ENCODE measurements around the gene CLPTM1. TPM values are rescaled to one million over a fixed set of nuclear protein-coding genes. Genes with fewer than 3 reads are reported as not detected.

Gene CLPTM1
- total RNA-seq, 4 donors from 2014 or later = 86.2 to 137 (median 97.5) TPM

DNA sequence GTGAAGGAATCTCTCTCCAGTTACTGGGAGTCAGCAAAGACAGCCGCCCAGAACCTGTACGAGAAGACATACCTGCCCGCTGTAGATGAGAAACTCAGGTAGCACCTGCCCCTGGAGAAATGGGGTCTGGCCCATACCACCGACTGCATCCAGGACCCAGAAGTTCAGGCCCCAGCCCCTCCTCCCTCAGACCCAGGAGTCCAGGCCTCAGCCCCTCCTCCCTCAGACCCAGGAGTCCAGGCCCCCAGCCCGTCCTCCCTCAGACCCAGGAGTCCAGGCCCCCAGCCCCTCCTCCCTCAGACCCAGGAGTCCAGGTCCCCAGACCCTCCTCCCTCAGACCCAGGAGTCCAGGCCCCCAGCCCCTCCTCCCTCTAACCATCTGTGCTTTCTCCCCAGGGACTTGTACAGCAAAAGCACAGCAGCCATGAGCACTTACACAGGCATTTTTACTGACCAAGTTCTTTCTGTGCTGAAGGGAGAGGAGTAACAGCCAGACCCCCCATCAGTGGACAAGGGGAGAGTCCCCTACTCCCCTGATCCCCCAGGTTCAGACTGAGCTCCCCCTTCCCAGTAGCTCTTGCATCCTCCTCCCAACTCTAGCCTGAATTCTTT, 6.3 kb upstream of the CLPTM1 start:
- WGBS = 100% methylated on average over 3 of the region's 5 CpGs
- Histone ChIP-seq H3K27ac (no peak overlapping the region), H3K4me1 (peaks cover 14% of the 10 kb centered on the region), H3K9me3 (no peaks in the 10 kb centered on the region), H3K36me3 (peaks cover 13% of the 10 kb centered on the region), H3K27me3 (no peaks in the 10 kb centered on the region), H3K4me3 (no peak overlapping the region)
- TF ChIP-seq POLR2AphosphoS5 (IDR thresholded peaks at IDR 0.05) (no peak), POLR2A (IDR thresholded peaks at IDR 0.05) (no peak)
- DNase-seq (ENCODE audit: low spot score in 2 of 2) = no peak

- WGBS = 80% methylated on average over 9 of the region's 9 CpGs
- H3K27me3 ChIP-seq = no peaks in the 10 kb centered on the region
- TF ChIP-seq EP300 (IDR thresholded peaks at IDR 0.05) = no peak
- TF ChIP-seq, protein P1, sequence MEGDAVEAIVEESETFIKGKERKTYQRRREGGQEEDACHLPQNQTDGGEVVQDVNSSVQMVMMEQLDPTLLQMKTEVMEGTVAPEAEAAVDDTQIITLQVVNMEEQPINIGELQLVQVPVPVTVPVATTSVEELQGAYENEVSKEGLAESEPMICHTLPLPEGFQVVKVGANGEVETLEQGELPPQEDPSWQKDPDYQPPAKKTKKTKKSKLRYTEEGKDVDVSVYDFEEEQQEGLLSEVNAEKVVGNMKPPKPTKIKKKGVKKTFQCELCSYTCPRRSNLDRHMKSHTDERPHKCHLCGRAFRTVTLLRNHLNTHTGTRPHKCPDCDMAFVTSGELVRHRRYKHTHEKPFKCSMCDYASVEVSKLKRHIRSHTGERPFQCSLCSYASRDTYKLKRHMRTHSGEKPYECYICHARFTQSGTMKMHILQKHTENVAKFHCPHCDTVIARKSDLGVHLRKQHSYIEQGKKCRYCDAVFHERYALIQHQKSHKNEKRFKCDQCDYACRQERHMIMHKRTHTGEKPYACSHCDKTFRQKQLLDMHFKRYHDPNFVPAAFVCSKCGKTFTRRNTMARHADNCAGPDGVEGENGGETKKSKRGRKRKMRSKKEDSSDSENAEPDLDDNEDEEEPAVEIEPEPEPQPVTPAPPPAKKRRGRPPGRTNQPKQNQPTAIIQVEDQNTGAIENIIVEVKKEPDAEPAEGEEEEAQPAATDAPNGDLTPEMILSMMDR (IDR thresholded peaks at IDR 0.05) = no peak
- no peak for TF ChIP-seq POLR2AphosphoS5 (IDR thresholded peaks at IDR 0.05)
- no peak for DNase-seq (ENCODE audit: low spot score in 2 of 2)
- H3K9me3 ChIP-seq = no peaks in the 10 kb centered on the region
- H3K4me1 ChIP-seq = peaks cover 21% of the 10 kb centered on the region
- H3K36me3 ChIP-seq = peaks cover 13% of the 10 kb centered on the region
- H3K27ac ChIP-seq = no peak overlapping the region
- H3K4me3 ChIP-seq = no peak overlapping the region
Observed at GRCh38 chr19:44949550-44949949, 5.6 kb upstream of the CLPTM1 start.

GRCh38 chr19:44951179-44952159, 3.7 kb upstream of the CLPTM1 start:
- no peaks in the 10 kb centered on the region for H3K9me3 ChIP-seq

GRCh38 chr19:44954278-44954648, 917 bp upstream of the CLPTM1 start:
- WGBS = 33% methylated on average over 13 of the region's 13 CpGs
- H3K4me3 ChIP-seq = peak overlapping the region; percentile 93

More at GRCh38 chr19:44951179-44952159, 3.7 kb upstream of the CLPTM1 start:
- peaks cover 30% of the 10 kb centered on the region for H3K4me1 ChIP-seq
- peaks cover 13% of the 10 kb centered on the region for H3K36me3 ChIP-seq
- 47% methylated on average over 13 of the region's 13 CpGs for WGBS
- peak in 1 of 2 donors; percentile 73 for DNase-seq (ENCODE audit: low spot score in 2 of 2)
- no peak overlapping the region for H3K4me3 ChIP-seq
- peak overlapping the region; percentile 38 for H3K27ac ChIP-seq
- TF ChIP-seq POLR2A (IDR thresholded peaks at IDR 0.05) = no peak
- TF ChIP-seq, protein P1 (IDR thresholded peaks at IDR 0.05) = peak; percentile 69 to 82
- H3K27me3 ChIP-seq = no peaks in the 10 kb centered on the region

DNA sequence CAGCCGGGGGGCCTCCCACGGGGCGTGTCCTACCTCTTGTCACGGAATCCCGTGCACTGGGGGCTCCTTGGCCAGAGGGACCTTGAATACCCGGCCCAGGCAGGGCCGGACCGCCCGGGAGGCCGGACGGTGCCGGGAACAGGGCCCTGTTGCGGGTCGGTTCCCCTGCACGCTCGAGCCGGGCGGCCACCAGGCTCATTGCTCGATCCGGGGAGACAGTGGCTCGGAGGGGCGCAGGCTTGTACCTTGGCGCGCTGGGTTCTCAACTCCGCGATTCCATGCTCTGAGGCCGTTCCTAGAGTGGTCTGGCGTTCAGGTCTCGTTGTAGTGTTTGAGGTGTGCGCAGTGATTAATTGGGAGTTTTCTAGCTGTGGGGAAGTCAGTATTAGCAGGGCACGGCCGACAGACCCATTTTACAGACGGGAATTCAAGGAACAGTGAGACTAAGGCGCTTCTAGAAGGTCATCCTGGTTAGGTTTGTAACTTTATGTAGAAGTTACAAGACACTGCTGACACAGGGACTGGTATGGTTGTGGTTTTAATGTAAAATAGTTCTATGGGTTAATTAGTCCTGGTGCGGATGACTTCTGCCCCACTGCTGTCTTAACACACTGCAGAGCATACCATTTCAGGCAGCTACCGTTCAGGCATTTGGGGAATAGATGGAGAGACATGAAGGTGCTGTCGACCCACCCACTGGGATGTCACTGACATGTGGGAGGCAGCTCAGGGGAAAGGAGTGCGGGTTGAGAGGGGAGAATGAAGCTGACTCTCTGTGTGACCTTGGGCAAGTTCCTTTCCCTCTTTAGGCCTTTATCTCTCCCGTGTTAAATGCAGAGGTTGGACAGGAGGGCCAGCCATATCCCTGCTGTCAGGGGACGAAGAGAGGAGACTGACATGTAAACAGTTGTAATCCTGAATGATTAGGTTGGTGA, 592 bp downstream of the CLPTM1 start:
- no peaks in the 10 kb centered on the region for H3K9me3 ChIP-seq
- peak overlapping the region; percentile 93 for H3K4me3 ChIP-seq
- peak overlapping the region; percentile 89 for H3K27ac ChIP-seq
- peaks cover 9% of the 10 kb centered on the region for H3K36me3 ChIP-seq
- no peaks in the 10 kb centered on the region for H3K27me3 ChIP-seq
- peak in 1 of 2 donors; percentile 80 for DNase-seq (ENCODE audit: low spot score in 2 of 2)
- TF ChIP-seq, protein P1 (IDR thresholded peaks at IDR 0.05) = no peak
- TF ChIP-seq POLR2AphosphoS5 (IDR thresholded peaks at IDR 0.05) (no peak), POLR2A (IDR thresholded peaks at IDR 0.05) (no peak), EP300 (IDR thresholded peaks at IDR 0.05) (no peak)
- WGBS = 13% methylated on average over 8 of the region's 40 CpGs
- peaks cover 54% of the 10 kb centered on the region for H3K4me1 ChIP-seq

More at GRCh38 chr19:44954278-44954648, 917 bp upstream of the CLPTM1 start:
- no peak for DNase-seq (ENCODE audit: low spot score in 2 of 2)
- no peaks in the 10 kb centered on the region for H3K27me3 ChIP-seq
- H3K4me1 ChIP-seq = peaks cover 54% of the 10 kb centered on the region
- peak overlapping the region; percentile 89 for H3K27ac ChIP-seq
- no peaks in the 10 kb centered on the region for H3K9me3 ChIP-seq
- H3K36me3 ChIP-seq = peaks cover 13% of the 10 kb centered on the region
- TF ChIP-seq EP300 (IDR thresholded peaks at IDR 0.05) (no peak), POLR2A (IDR thresholded peaks at IDR 0.05) (no peak), POLR2AphosphoS5 (IDR thresholded peaks at IDR 0.05) (no peak)
- TF ChIP-seq, protein P1 (IDR thresholded peaks at IDR 0.05) = no peak

Data from suprapubic skin (tissue), 4 donors.